ENCODE results near the gene NBEA.

- TF ChIP-seq CTCF (tag by site-specific recombination; IDR thresholded peaks at IDR 0.05) (no peak), ZNF16 (tag by site-specific recombination; IDR thresholded peaks at IDR 0.05; ENCODE audit: low read depth) (no peak), ZNF335 (tag by site-specific recombination; conservative IDR thresholded peaks at IDR 0.05) (no peak), ZNF561 (tag by site-specific recombination; IDR thresholded peaks at IDR 0.05; ENCODE audit: borderline replicate concordance) (no peak), PBX3 (CRISPR knock-in tag; IDR thresholded peaks at IDR 0.05) (no peak), ZNF529 (tag by site-specific recombination; IDR thresholded peaks at IDR 0.05; ENCODE audit: insufficient replicate concordance) (no peak)
These were observed 518.0 kb downstream of the NBEA start for GRCh38 chr13:35460061-35460460.
